GM19240 (cell line): ENCODE results near the gene CRMP1.
"Not testable (repeated sequence)": the region's sequence is repeated elsewhere in the genome, so short reads cannot be mapped to it uniquely, and the experiment has no call there.

Experiments
- DNase-seq: peaks from one replicate; pipeline ENCODE4 v3.0.0; 2011; ENCODE audit warnings: low spot score; ENCODE audit not compliant: insufficient read length

The CRMP1 gene

DNA sequence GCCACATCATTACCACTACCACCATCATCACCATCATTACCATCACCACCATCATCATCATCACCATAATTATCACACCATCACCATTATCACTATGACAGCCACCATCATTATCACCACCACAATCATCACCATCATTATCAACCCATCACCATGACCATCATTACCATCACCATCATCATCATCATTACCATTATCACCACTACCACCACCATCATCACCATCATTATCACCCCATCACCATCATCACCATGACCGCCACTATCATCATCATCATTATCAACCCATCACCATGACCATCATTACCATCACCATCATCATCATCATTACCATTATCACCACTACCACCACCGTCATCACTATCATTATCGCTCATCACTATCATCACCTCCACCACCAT lies 36.5 kb downstream of the CRMP1 start:
- DNase-seq = not testable (repeated sequence)

GRCh38 chr4:5854929-5855328 lies 38.0 kb downstream of the CRMP1 start:
- no peak for DNase-seq

- no peak for DNase-seq
Measured at GRCh38 chr4:5852523-5853202, 40.2 kb downstream of the CRMP1 start.

- no peak for DNase-seq
Measured at GRCh38 chr4:5851637-5852301, 41.1 kb downstream of the CRMP1 start.

GRCh38 chr4:5845035-5845905 lies 47.6 kb downstream of the CRMP1 start:
- no peak for DNase-seq

GRCh38 chr4:5843573-5844530 lies 49.0 kb downstream of the CRMP1 start:
- DNase-seq = no peak

DNA sequence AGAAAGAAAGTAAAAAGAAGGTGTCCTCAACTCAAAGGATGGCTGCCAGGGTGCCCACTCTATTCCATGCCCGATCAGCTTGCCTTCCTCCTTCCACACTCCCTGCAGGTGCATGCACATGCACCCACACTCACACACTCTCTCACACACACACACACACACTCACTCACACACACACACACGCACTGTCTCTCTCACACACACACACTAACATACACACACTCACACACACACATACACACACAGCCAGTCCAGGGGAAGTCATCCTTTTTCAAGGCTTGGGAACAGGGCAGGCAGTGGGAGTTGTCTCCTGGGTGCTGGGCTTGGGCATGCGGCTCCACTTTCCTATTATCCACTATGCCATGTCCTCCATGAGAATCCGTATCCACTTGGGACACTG lies 50.4 kb downstream of the CRMP1 start:
- DNase-seq = no peak

DNA sequence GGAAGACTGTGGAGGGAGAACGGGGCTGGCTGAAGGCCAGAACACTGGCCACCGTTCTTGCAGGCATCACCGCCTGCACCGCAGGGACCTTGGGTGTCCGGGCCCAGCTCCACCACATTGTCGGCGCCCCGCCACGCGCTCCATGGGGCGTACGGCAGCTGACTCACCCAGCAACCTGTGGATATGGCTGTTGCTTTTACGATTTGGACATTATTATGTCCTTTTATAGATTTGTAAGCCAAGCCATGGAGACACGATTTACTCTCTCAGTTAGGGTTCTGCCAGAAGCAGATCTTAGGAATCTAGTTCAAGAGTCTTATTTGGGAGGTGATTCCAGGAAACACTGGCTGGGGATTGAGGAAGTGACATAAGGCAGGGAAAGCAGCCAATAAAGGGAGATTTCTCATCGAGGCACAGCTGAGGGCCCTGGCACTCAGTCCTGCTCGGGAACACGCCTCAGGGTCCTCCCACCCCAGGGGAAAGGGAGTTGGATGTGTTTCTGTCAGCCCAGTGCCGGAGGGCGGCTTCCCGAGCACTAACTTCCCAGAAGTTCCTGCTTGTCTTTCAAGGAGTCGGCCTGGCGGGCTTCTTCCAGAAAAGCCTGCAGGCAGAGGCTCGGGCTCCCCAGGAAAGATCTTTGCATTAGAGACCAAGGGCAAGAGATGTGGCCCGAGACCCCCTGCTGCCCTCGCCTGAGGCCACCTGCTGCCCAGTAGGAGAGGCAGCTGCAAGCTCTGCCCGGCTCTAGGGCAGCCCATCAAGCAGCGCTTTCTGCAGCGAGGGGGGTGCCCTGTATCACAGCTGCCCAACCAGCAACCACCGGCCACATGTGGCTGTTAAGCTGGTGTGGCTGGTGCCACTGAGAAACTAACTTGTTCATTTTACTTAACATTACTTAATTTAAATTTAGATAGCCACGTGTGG lies 52.9 kb downstream of the CRMP1 start:
- no peak for DNase-seq

DNA sequence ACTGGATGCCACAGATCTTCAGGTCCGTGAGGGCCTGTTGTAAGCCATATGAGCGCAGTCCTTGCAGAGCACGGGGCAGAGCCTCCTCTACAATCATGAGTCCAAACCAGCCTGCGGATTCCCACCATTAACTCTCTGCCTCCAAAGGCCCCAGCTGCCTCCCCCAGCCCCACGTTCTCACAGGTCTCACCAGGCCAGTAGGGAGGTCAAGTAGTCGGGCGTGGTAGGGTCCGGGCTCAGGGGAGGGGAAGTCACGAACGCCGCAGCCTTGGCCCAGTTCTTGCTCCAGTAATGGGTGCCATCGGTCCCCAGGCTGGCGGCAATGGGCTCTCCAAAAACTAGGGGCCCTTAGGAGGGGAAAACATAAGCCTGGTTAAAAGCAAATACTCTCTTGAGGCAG lies 53.6 kb downstream of the CRMP1 start:
- no peak for DNase-seq

- DNase-seq = not testable (repeated sequence)
Measured at GRCh38 chr4:5837483-5837882, 55.4 kb downstream of the CRMP1 start.

- no peak for DNase-seq
Measured at GRCh38 chr4:5836943-5837342, 55.9 kb downstream of the CRMP1 start.

DNA sequence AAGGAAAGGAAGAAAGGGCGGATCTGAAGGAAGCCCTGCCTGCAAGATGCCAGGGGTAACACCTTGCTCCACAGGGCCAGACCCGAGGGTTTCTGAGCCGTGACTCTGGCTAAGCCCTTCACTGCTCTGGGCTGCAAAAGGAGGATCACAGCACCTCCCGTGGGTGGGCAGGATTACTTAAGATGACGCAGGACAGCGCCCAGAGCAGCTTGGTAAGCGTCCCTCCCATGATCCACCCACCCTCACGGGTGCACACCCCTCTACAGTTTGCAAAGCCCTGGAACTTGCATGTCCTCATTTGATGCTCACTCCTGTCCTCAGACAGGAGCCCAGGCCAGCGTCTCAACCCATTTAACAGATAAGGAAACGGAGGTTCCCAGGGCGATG lies 64.9 kb downstream of the CRMP1 start:
- no peak for DNase-seq

GRCh38 chr4:5827108-5828004 lies 65.5 kb downstream of the CRMP1 start:
- no peak for DNase-seq

DNA sequence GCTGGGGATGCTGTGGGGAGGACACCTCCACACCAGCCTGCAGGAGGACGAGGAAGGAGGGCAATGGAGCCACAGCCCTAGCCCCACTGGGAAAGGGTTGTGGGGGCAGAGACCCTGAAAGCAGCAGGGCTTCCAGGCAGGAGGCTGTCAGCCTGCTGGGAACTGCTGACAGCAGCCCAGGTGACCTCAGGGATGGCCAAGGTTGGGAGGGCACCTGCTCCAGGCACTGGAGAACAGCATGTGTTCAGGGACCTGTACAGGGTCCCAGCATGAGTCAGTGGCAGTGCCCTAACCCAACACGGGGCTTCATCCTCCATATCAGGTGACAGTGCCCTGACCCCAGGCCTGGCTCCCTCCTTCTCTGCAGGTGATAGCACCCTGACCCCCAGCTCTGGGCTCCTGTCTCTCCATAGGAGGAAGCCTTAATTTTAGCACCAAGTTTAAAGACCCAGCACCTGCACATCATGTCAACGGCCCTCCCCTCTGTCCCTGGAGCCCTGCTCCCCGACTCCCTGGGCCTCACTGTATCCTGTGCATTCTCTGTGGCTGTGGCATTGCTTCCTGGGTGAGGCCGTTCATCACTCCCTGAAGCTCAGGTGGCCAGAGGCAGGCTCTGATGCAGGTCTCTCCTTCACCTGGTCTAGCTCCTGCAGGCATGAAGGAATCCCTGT lies 66.3 kb downstream of the CRMP1 start:
- DNase-seq = no peak

DNA sequence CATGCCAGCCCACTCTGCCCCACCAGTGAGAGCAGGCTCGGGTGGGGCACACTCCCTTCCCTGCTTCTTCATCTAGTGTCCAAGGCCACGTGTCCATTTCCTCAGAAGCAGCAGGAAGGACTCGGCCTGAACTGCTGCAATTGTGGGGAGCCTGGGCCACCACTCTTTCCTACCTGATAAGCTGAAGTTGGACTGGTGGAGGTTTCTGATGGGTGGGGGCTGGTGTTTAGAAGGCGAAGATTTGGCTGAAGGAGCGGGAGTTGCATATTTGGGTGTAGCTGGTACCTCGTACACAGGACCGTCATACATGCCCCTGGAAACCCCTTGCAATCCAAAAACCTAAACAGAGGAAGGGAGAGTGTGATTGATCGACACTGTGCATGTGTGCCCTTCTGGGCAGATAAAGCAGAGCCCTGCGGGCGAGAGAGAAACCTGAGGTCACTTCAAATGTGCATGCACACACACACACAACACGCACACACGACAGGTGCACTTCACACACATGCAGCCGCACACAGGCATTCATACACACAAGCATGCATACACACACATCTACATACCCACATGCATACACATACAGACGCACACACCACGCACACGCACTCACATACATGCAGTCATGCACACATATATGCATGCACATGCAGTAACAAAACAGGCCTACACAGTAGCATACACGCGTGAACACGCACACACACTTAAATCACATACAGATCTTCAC lies 67.4 kb downstream of the CRMP1 start:
- DNase-seq = no peak

DNA sequence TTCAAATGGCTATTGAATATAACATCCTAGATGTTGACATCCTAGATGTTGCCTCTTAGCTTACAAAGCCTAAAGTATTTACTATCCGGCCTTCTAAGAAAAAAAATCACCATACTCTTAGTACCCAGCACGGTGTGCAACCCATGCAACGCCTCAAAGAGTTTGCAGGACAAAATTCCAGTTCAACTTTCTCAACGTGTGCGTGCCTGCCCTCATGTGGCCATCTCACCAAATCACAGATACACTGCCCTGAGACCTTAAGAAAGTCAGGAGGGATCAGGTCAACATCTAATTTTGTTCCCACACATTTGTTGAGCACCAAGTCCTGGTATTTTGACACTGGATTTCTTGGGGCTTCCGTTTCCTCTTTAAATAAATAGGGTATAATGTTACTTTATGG lies 68.3 kb downstream of the CRMP1 start:
- no peak for DNase-seq

DNA sequence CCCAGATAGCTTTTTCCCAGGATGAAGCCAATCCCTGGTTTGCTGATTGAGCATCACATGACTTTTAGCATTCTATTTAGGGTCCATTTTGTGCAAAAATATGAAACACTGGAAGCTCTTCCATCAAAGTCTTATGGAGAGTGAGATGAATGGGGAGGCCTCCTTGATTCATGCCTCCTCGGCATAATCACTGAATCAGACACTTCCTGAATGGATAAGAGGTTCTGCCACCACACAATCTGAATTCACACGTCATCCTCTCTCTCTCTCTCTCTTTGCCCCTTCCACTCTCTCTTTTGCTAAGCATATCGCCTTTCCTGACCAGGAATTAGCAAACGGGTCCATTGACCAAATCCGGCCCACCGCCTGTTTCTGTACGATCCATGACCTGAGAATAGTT lies 68.7 kb downstream of the CRMP1 start:
- no peak for DNase-seq
